GM21360 (cell line): ENCODE results near the gene AKAP8L.

Experiments used
- ATAC-seq: cut with Tn5 transposase; IDR thresholded peaks from one replicate; pipeline ENCODE4 v1.9.1; 2021; ENCODE audit warnings: mild to moderate bottlenecking, moderate library complexity; ENCODE audit not compliant: unreplicated experiment

AKAP8L gene

GRCh38 chr19:15449620-15450527, 31.1 kb upstream of the AKAP8L start, which contains the start of gene WIZ:
WIZ (minus strand) TSS chr19:15449956; CDS start chr19:15448307, 1,649 bp downstream.
- no peak for ATAC-seq

- ATAC-seq, result no peak
Observed at GRCh38 chr19:15448778-15449619, 30.2 kb upstream of the AKAP8L start.

GRCh38 chr19:15448044-15448777, 29.4 kb upstream of the AKAP8L start:
- no peak for ATAC-seq

- no peak for ATAC-seq
Observed at GRCh38 chr19:15447057-15447456, 28.3 kb upstream of the AKAP8L start.

- ATAC-seq, result no peak
Observed at GRCh38 chr19:15445807-15446376, 27.1 kb upstream of the AKAP8L start.

- no peak for ATAC-seq
Observed at GRCh38 chr19:15445227-15445605, 26.4 kb upstream of the AKAP8L start.

GRCh38 chr19:15444505-15445226, 25.9 kb upstream of the AKAP8L start:
- no peak for ATAC-seq

- no peak for ATAC-seq
Observed at GRCh38 chr19:15443838-15444237, 25.1 kb upstream of the AKAP8L start.

GRCh38 chr19:15443325-15443724, 24.5 kb upstream of the AKAP8L start:
- ATAC-seq, result no peak

GRCh38 chr19:15442142-15442920, 23.5 kb upstream of the AKAP8L start:
- ATAC-seq, result no peak

GRCh38 chr19:15441317-15441716, 22.5 kb upstream of the AKAP8L start:
- ATAC-seq, result no peak

- no peak for ATAC-seq
Observed at GRCh38 chr19:15439821-15440641, 21.2 kb upstream of the AKAP8L start.

GRCh38 chr19:15439078-15439799, 20.5 kb upstream of the AKAP8L start:
- no peak for ATAC-seq

- no peak for ATAC-seq
Observed at GRCh38 chr19:15438577-15438976, 19.8 kb upstream of the AKAP8L start.

- ATAC-seq, result no peak
Observed at GRCh38 chr19:15438124-15438496, 19.3 kb upstream of the AKAP8L start.

- no peak for ATAC-seq
Observed at GRCh38 chr19:15437355-15438123, 18.8 kb upstream of the AKAP8L start.

GRCh38 chr19:15436826-15437110, 18.0 kb upstream of the AKAP8L start:
- no peak for ATAC-seq
